GM19328 (cell line): ENCODE results near the gene COL21A1.

ENCODE experiments used
- ATAC-seq: cut with Tn5 transposase; IDR thresholded peaks from one replicate; pipeline ENCODE4 v1.9.1; 2021; ENCODE audit warnings: mild to moderate bottlenecking, moderate library complexity; ENCODE audit not compliant: unreplicated experiment

Gene COL21A1

DNA sequence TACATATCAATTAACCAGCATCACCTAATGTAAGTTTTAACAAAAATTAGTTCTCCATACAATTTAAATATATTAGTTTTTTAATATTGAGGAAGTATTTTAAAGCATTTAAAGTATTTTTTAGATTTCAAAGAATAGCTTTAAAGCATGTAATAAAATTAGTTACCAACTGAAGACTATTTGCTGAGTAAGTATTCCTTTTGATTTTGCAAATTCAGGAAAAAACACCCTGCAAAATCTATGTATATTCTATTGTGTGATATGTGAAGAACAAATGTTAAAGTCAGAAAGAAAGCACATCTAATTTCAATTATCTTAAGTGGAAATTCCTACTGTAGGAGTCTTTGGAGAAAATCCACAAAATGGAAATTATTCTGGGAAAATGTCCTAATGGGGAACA lies 107.3 kb downstream of the COL21A1 start:
- no peak for ATAC-seq

DNA sequence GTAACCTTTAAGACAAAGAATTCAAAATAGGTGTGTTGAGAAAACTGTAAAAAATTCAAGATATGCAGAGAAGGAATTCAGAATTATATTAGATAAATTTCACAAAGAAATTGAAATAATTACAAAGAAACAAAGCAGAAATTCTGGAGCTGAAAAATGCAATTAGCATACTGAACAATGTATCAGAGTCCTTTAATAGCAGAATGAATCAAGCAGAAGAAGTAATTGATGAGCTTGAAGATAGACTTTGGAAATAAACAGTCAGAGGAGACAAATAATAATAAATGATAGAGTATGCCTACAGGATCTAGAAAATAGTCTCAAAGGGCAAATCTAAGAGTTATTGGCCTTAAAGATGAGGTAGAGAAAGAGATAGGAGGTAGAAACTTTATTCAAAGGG lies 131.7 kb downstream of the COL21A1 start:
- no peak for ATAC-seq

DNA sequence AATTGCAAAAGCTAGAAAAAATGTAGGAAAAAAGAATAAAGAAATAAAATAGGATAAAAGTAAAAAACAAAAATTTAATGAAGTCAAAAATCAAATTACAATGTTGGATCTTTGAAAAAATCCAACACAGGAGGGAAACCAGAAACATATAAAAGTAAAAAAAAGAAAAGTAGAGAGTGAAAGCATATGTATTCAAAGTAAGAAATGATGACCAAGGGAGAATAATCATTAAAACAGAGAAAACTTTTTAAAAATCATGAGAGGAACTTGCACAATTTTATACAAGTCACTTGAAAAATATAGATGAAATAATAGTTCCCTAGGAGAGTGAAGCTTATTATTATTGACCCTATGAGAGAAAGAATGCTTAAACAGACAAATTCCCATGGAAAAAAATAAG lies 138.2 kb downstream of the COL21A1 start:
- ATAC-seq = no peak

DNA sequence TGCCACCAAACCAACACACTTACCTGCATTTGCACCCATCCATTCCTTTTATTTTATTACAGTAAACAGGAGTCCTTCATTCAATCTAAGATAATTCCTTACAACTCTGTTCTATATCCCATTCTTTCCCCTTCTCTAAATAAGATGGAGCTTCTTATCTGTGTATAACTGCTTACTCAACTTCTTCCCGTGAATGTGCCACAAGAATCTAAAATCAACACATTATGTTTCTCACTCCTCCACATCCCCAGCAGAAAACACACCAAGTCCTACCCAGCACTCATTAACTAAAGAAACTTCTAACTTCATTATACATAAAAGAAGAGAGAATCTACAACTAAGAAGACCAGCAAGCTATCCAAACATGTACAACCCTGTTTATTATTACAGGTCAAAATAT lies 141.1 kb downstream of the COL21A1 start:
- ATAC-seq = no peak

DNA sequence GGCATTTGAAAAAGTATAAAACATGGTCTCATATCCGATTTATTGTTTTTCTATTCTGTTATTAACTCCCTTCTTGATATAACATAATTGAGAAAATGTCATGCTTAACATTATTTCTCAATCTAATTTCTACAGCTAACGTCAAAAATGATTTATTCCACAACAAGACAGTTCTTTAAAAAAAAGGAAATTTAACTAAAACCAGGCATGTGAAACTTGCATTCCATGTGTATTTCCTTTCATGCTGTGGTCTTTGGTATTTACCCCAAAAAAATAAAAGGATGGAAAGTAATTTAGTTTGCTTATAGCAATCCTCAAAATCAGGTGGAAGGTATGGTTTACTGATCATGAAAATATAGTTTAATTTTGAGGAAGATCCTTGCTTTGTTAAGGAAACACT lies 142.8 kb downstream of the COL21A1 start:
- no peak for ATAC-seq

DNA sequence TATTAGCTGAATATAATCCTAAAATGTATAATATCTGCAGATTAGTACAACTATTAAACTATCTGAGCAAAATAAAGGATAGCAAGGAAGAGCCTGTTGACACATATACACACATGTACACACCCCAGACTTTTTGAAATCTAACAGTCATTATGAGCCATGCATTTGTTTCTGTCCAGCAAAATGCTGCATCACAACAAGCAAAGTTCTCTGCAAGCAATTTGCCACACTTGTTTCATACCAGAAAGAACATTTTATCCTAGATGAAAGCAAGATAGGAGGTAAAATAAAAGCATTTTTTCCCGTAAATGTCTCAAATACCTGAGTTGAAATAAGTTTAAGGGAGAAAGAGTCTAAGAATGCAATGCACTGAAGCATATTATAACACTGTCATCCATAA lies 145.2 kb downstream of the COL21A1 start:
- ATAC-seq = no peak

DNA sequence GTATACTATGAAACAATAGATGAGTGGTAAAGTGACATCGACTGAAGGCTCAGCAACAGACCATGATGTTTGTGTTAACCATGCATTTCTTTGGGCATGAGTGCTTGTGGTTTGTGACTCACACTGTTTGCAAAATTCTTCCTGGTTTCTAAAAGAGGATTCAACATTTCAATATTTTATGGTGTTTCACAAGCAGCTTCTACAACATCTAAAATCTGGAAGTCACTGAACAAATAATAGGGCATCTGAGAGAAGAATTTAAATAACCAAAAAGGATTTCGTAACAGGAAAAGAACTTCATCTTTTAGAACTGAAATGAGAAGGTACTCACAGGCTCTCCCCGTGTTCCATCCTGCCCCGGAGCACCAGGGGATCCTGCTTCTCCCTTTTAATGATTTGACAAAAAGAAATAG lies 146.2 kb downstream of the COL21A1 start:
- ATAC-seq = no peak

DNA sequence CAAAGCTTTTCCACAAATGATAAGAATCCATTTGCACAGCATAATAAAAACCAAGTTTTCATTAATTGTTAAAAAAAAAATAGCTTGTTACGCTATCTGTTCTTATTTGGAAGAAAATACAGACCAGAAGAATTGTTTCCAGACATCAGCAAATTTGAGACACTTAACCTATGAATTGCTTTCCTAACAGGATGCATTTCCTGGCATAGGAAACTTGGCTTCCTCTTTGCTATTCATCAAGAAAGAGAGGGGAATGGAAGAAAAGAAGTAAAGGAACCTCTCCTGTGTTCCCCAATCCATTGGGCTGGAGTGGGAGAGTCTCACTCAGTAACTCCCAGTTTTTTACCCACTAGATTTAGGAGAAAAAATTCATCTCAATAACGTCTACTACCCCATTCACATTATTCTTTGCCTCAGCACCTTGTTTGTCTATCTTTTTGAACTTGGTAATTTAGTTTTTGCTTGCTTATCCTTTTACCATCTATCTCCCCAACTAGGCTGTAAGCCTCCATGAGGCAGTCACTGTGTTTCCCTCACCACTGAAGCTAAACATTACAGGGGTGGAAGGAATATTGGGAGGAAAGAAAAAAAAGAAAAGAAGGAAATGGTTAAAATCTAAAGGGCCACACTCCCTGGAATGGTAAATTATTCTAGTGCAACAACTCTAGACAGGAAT lies 150.3 kb downstream of the COL21A1 start:
- no peak for ATAC-seq

DNA sequence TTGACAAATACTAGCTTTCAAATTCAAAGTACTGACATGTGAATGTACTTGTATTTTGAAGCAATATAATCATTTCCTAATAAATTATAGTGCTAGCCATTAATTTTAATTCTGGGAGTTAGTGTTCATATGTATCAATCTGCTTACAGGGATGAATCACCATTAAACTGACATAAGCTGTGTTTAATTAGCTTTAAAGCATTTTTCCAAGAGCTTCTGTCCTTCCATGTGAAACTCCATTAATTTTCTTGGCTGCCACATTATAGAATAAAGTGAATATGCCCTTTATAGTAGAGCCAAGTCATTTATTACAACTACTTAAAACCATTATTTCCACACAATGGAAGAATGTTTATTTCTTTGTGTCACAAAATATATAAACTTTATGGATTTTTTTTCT lies 150.8 kb downstream of the COL21A1 start:
- no peak for ATAC-seq

DNA sequence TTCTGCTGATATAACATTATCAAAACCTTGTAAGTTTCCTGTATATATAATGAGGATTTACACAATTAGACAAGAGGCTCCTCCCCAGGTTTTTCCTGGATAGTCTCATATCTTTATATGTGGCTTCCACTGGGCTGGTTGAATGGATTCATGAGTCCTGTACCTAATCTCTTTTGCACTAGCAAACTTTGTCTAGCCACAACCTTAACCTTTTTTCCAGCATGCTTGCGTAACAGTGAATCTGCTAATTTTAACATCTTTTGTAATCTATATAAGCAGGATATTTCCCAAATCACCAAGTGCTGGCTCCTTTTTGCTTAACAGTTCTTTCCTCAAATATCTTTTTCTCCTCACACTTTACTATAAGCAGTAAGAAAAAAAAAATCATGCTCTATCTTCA lies 153.6 kb downstream of the COL21A1 start:
- no peak for ATAC-seq

DNA sequence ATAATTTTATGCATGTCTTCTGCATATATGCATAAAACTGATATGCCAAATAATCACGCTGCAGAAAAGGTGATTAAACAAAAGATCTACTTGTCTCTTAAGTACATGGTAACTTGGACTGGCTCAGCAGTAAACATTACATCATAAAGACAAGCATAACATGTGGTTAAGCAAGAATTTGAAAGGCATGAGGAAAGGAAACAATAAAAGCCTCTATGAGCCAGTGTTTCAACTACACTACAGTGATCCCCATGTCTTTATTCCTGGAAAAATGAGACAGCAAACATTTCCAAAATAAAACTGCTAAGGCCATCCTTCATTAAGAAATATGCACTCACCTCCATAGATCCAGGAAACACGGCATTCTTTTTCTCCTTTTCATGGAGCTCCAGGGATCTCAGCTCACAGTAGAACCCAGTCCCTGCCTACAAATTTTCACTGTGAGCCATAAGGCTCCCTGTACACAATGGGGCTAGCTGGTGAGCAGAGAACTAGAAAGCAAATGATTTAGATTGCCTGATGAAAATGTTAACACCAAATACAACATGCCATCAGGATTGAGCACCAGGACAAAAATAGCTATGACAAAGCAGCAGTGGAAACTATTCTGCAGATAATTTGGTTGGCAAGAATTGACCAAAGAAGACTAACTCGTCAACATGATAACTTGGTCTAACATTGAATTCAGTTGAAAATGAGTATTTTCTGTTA lies 156.1 kb downstream of the COL21A1 start:
- ATAC-seq = no peak

DNA sequence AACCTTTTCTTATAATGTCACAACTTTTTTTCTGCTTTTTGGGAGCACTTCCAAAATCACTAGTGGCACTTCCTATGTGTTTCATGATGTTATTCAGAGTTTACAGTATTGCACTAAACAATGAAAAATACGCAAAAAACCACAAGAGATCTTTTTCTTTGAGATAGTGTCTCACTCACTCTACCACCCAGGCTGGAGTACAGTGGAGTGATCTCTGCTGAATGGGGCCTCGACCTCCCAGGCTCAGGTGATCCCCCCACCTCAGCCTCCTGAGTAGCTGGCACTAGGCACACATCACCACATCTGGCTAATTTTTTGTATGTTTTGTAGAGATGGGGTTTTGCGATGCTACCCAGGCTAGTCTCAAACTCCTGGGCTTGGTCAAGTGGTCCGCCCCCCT lies 158.7 kb downstream of the COL21A1 start:
- no peak for ATAC-seq

DNA sequence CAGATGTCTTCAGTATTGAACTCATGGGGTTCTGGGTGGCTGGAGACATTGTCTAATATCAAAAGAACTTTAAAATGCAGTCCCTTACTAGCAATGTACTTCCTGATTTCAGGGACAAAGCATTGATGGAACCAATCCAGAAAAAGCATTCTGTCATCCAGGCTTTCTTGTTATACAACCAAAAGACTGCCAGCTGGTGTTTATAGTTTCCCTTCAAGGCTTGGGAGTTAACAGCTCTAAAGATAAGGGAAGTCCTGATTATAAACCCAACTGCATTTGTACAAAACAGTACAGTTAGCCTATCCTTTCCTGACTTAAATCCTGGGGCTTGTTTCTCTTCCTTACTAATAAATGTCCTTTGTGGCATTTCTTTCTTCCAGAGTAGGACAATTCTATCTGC lies 160.0 kb downstream of the COL21A1 start:
- no peak for ATAC-seq

DNA sequence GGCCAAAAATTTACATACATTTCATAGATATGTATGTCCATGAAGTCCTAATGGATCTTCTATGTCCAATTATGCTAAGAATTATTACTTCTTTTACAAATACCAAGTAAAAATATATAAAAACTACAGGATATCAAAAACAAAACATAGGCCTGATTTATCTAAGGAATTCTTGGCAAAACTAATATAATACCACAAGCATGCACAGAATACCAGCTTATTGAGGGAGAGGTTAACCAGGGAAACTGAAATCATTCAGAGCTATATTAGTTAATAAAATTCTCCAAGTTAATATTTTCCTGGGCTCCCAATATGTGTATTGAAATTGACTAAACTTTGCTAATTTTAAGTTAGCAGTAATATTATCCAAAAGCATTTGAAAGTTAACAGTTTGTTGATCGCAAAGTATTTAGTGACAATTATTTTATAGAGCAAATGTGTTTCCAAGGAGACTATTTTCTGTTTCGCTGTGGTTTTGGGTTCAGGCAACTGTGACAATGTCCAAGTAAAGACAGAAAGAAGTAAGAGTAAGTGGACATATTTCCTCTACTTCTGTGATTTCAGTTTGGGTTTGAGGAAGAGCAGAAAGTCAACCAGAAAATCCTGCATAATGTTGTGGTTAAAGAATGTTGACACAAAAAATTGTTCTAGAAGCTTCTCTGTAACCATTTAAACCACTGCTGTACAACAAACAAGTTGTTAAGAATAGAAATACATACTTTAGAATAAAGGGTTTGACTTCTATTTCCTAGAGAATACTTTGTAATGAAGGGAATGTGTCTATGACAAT lies 167.4 kb downstream of the COL21A1 start:
- ATAC-seq = no peak

DNA sequence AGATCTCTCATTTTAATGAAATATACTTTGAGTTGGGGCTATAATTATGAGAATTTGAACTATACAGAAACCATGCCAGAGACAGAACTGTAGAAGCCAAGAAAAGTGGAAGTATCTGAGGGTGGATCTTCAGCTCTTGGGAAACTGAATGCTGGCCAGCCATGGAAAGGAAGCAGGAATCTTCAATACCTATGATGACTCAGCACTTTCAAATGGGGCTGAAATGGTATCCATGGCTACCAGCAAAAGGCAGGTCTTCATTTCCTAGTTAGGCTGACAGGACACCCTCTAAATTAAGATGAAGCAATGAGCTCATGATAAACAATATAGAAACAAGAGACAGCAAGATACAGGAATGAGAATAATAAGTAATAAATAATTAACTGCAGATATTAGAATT lies 171.3 kb downstream of the COL21A1 start:
- no peak for ATAC-seq

DNA sequence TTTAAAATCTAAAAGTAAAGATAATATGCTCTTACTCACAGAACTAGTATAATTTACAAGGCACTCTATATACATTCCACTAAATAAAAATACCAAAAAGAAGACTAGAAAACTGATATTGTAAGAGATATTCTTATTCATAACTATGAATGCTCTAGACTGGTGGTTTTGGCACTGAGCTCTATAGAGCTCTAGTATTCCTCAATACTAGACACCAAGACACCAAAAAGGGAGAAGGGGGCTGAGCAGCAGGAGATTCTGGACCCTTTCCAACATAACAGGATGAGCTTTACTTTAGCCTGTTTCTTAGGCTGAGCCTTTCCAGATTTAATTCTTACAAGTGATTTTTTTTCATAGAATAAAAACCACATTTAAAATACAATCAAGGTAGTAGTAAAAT lies 173.6 kb downstream of the COL21A1 start:
- no peak for ATAC-seq

DNA sequence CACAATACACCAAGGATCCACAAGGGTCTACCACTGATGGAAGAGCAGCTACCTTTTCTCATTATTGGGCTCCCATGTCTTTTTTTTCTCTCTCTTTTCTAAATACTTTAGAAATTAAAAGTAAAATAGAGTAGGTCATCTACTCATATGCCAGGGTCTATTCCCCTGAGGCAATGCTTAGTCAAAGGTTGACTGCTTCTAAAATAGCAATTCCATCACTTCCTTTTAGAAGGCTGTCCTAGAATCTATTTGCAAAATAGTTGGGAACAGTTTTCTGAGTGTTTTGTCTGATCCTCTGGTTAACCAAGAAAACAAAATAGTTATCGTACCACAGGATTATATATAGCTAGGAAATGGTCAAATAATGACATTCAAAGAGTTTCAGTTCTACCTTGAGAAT lies 174.1 kb downstream of the COL21A1 start:
- no peak for ATAC-seq

DNA sequence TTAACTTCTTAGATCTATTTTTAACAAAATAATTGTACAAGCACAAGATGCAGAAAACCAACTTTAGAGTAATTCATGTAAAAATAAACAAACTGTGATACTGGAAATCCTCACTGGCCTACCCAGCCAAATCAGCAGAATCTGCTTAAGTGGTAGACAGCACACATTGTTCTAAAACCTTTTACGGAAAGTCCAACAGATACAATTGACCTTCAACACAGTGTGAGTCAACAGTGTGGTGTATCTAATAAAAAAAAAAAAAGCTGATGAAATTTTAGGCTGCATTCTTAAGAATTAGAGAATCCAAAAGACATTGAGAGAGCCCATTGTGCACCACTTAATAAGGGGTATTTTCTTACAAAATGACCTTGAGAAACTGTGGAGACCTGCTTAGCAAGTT lies 174.5 kb downstream of the COL21A1 start:
- no peak for ATAC-seq

DNA sequence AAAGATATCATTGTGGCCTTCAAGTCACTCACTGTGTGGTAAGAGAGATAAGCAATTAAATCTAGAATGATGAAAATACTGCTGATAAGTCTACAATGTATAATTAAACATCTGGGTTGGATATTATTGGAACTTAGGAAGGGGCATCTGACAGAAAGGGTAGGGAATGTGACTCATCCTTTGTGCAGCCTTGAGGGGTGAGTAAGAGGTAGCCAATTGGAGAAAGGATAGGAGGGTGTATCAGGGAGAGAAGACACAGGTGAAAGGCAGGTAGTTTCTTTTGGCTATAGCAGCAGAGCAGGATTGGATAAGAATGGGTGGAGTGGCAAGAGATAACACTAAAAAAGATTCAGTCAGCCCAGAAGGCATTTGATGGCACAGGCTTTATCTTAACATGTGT lies 182.0 kb downstream of the COL21A1 start:
- no peak for ATAC-seq

DNA sequence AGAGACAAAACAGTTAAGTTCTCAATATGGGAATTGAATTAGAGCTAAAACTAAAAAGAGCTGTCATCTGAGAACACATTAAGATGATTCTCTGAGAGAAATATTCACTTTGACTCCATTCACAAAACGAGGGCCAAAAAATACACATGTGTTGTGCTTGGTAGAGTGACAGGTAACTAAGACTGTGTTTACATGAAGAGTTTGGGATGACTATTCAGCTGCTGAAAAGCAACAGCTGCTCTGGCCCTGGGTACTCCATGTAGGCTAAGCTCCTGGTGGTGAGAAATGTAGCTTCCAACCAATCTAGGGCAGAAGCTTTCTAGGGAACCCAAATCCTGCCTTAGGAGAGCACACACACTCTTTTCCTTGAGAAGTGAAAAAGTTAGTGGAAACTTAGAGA lies 184.5 kb downstream of the COL21A1 start:
- ATAC-seq = no peak

DNA sequence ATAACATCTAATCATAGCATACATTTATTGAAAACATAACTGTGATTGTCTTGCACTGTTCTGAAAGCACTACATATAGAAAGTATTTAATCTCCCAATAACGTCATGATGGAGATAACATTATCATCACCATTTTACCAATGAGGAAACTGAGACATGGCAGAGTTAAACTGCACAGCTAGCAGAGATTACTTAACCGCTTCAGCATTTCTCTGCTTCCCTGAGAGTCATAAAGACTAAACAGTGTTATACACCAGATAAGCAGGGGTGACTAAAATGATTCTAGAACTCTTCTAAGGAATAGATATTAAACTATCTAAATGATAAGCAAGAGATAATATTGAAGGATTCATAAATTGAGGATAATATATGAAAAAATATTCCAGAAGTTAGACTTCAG lies 188.7 kb downstream of the COL21A1 start:
- ATAC-seq = no peak

DNA sequence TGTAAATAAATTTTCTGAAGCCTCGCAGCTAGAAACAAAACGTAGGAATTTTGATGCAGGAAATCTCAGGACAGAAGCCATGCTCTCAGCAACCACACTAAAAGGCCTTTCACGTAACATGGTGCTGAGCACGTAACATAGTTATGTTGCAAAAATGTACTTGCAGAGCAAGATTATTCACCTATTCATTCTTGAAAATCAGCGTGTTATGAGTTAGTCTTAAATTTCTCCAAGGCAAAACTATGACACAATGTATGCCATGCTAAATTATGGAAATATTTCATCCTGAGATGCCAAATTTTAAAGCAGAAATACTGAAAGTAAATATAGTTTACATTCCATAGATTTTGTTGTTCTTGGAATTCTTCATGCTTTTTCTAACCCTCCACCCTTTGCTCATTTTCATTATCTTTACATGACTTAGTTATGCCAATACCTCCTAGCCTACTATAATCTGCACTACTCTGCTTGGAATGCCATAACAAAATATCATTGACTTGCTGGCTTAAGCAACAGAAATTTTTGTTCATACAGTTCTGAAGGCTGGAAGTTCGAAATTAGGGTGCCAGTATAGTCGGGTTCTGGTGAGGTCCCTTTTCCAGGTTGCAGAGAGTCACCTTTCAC lies 192.2 kb downstream of the COL21A1 start:
- no peak for ATAC-seq
